PFSK-1 (cell line): ENCODE data around the gene ZNF786.

Source experiments
- FOXP2 ChIP-seq: optimal IDR thresholded peaks from 2 replicates; pipeline ENCODE3; 2011; ENCODE audit warnings: borderline replicate concordance, control low read depth, inconsistent platforms; ENCODE audit not compliant: insufficient read depth; ENCODE audit errors: extremely low read length, extremely low read depth
- POLR2AphosphoS5 ChIP-seq: IDR thresholded peaks from 2 replicates; pipeline ENCODE4 v1.6.1; 2012; ENCODE audit warnings: low read depth, mild to moderate bottlenecking, control low read depth, low read length, moderate library complexity
- REST ChIP-seq, 2 experiments: IDR thresholded peaks; 2 replicates each; pipeline versions ENCODE4 v1.6.1 to v1.8.0; 2011 to 2012; ENCODE audit warnings: low read depth in 2 of 2, low read length in 2 of 2, control low read depth in 1 of 2, inconsistent platforms in 1 of 2, mild to moderate bottlenecking in 1 of 2, moderate library complexity in 1 of 2; ENCODE audit not compliant: insufficient read depth in 1 of 2
- SIN3A ChIP-seq: IDR thresholded peaks from 2 replicates; pipeline ENCODE4 v1.6.1; 2012; ENCODE audit warnings: mild to moderate bottlenecking, low read length, moderate library complexity, borderline replicate concordance; ENCODE audit not compliant: insufficient read depth
- TAF1 ChIP-seq: IDR thresholded peaks from 2 replicates; pipeline ENCODE4 v1.6.1; 2012; ENCODE audit warnings: low read length, control low read depth, borderline replicate concordance; ENCODE audit not compliant: insufficient read depth

- TF ChIP-seq POLR2AphosphoS5 (no peak), TAF1 (no peak), REST (IDR thresholded peaks at IDR 0.05; ENCODE audit: insufficient read depth in 1 of 2, low read depth in 2 of 2, low read length in 2 of 2) (no peak), SIN3A (no peak), FOXP2 (no peak)
These were observed 45.6 kb upstream of the ZNF786 start for GRCh38 chr7:149136118-149136517.
